Brain pericyte (primary cell): ENCODE measurements around the gene BLVRA.
"Not testable (repeated sequence)": the region's sequence is repeated elsewhere in the genome, so short reads cannot be mapped to it uniquely, and the experiment has no call there.

ENCODE experiments used
- DNase-seq: peaks from one replicate; pipeline ENCODE4 v3.0.0-alpha.2; 2012; ENCODE audit warnings: low read depth, low spot score

Gene BLVRA

DNA sequence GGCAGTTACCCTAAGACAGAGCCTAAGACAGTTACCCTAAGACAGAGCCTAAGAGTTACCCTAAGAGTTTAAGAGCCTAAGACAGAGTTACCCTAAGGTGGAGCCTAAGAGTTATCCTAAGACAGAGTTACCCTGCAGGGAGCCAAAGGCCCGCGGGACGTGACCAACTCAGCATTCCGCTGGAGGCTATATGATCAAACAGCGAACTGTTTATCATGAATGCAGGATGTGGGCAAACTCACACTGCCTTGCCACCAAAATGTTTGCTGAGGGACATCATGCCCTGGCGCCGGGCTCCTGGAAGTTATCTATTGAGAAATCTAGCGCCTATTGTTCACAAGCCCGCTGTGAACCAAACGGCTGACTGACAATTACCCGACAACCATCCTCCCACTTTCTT is 49.9 kb downstream of the BLVRA start:
- DNase-seq = no peak

DNA sequence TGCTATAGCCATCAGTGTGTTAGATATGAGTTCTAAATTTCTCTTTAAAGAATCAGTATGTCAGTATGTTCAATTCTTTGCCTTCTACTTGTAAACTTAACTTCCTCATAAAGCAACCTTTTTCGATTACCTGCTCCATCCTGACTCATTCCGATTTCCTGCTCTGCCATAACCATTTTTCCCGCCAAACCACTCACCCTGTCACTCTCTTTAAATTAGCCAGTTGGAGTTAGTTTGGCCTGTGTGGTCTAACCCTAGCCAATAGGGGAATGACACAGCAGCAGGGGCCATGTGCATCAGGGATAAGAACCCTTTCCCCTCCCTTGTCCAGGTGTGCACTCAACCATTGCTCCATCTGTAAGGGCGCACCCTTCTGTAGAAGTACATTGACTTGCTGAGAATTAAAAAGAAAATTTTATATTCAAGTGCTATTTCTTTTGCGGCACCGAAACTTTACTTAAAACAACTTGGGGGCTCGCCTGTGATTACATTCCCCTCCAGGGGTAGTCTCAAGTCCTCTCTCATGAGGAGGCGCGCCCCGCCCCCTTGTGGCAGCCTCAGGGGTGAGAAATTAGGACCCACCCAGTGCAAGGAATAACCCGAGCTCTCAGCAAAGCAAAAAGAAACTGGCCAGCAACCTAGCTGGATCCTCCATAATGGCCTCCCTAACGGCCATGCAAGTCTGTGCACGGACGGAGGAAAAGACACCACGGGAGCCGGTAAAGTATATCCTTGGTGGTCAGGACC is 51.9 kb downstream of the BLVRA start:
- DNase-seq = not testable (repeated sequence)

DNA sequence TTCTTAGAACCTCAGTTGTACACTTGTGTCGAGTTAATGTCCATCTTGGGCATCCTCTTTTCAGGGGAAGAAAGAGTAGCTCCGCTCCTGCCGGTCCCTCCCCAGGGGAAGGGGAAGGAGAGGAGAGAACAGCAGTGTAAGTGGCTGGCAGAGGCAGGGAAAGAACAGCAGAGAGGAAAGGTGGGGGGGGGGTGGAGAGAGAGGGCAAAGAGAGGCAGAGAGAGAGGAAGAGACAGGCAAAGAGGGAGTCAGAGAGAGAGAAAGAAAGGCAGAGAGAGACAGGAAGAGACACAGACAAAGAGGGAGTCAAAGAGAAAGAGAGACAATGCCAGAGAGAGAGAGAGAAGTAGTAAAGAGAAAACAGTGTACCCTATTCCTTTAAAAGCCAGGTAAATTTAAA is 56.9 kb downstream of the BLVRA start:
- DNase-seq = no peak

DNA sequence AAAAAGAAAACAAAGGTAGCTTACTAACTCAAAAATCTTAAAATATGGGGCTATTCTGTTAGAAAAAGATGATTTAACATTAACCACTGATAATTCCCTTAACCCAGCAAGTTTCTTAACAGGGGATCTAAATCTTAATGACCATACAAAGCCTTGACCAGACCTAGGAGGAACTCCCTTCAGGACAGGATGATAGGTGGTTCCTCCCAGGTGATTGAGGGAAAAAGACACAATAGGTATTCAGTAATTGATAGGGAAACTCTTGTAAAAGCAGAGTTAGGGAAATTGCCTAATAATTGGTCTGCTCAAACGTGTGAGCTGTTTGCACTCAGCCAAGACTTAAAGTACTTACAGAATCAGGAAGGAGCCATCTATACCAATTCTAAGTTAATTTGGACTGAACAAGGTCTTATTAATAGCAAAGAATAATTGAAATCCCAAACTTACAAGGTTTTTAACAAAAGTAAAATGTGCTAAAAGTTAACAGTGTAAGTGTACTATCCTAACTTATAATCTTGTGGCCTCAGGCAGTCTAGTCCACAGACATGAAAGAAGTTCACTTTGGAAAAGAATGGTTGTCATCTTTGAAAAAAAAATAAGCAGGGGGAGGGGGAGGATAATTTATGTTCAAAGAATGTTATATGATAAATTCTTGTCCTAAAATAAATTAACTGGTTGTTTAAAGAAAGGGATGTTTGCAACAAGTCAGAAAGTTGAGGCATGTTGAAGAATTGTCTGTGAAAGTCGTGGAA is 57.7 kb downstream of the BLVRA start:
- DNase-seq = not testable (repeated sequence)

DNA sequence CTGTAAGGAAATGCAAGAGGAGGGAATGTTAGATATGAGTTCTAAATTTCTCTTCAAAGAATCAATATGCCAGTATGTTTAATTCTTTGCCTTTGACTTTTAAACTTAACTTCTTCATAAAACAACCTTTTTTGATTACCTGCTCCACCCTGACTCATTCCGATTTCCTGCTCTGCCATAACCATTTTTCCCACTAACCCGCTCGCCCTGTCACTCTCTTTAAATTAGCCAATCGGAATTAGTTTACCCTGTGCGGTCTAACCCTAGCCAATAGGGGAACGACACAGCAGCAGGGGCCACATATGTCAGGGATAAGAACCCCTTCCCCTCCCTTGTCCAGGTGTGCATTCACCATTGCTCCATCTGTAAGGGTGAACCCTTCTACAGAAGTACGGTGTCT is 64.9 kb downstream of the BLVRA start:
- DNase-seq = not testable (repeated sequence)

DNA sequence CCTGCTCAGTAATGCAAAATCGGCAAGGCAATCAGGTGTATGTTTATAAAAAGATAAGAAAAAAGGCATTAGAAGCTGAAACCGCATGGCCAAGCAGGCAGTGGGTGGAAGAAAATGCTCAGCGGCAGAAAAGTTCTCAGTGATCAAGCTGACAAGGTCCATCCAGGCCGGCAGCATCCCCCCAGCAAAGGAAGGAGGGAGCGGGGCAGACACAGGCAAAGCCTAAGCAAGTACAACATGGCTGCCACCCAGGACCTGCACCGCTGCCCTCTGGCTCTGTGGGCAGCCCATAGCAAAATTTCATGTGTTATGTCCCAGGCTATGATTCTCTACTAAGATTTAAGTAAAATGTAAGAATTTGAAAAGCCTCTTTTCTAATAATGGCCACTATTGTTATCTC is 65.5 kb downstream of the BLVRA start:
- DNase-seq = no peak

DNA sequence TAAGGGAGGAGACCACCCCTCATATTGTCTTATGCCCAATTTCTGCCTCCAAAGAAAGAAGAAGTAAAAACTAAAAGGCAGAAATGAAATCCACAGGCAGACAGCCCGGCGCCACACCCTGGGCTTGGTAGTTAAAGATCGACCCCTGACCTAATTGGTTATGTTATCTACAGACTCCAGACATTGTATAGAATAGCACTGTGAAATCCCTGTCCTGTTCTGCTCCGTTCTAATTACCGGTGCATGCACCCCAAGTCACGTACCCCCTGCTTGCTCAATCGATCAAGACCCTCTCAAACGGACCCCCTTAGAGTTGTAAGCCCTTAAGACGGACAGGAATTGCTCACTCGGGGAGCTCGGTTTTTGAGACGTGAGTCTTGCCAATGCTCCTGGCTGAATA is 66.0 kb downstream of the BLVRA start:
- DNase-seq = not testable (repeated sequence)

DNA sequence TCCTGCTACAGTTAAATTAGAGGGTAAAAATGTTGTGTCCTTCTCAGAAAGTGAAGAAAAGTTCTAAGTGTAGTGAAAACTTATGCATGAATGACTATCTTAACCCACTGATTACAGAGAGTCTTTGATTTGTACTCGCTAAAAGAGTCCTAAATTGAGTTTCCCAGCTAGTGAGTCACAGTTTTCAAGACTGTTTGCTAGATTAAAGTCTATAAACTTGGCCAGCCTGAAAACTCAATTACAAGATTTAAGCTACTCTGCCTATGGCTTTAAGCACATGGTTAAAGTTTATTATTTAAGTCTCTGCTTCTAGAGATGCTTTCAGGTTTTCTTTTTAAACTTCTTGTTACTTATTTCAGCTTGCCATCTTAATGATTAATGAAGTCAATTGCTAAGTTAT is 66.5 kb downstream of the BLVRA start:
- DNase-seq = no peak

DNA sequence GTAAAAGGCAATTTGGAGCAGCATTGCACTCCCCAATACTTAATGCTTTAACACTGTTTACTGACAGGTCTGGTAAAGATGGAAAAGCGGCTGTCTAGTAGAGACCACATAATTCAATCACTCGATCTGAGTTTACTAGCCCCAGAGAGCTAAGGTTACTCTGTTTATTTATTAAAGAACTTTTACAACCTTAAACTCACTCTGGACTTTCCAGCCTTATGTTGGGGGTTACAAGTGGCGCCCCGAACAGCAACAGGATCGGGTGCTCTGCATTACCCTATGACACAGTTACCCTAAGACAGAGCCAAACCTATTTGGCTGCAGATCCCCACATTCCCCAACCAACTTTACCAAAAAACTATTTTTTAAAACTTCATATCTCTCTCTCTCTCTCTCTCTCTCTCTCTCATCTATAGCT is 66.9 kb downstream of the BLVRA start:
- DNase-seq = no peak

DNA sequence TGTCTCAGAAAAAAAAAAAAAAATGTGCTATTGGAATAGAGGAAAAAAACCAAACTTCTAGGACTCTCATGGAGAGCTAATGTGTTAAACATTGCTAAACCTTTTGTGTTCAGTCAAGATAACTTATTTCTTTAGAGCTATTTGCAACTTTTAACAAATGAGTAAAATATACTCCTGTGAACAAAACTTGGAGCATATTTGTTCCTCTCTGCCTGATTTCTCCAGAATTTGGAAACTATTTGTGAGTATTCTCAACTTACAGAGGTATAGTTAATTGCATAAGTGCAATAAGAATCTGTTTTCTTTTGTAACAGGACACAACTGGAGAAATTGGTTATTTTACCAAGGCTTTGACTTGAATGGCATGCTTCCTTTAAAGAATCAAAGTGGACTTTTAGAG is 72.4 kb downstream of the BLVRA start:
- not testable (repeated sequence) for DNase-seq

DNA sequence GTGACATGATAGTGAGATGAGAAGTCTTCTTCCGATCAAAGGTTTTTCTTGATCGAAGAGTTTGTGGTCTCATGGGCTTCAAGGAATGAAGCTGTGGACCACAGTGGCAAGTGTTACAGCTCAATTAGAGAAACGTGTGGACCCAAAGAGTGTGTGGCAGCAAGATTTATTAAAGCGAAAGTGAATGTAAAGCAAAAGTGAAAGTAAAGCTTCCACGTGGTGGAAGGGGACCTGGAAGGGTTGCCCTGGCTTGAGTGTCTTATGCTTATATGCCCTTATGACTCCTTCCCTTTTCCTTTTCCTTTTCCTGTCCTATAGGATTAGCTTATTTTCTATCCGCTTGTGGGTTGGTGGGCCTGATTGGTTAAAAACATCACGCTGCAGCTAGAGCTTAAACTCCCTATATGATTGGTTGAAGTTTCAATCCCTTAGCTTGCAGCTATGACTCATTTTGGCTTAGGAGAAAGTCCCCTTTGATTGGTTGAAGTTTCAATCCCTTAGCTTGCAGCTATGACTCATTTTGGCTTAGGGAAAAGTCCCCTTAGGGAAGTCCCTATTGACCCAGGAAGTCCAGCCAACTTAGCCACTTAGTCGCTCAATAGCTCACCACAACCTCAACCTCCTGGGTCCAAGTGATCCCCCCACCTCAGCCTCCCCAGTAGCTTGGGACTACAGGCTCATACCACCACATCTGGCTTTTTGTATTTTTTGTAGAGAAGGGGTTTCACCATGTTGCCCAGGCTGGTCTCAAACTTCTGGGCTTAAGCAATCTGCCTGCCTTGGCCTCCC is 76.2 kb downstream of the BLVRA start:
- DNase-seq = no peak

DNA sequence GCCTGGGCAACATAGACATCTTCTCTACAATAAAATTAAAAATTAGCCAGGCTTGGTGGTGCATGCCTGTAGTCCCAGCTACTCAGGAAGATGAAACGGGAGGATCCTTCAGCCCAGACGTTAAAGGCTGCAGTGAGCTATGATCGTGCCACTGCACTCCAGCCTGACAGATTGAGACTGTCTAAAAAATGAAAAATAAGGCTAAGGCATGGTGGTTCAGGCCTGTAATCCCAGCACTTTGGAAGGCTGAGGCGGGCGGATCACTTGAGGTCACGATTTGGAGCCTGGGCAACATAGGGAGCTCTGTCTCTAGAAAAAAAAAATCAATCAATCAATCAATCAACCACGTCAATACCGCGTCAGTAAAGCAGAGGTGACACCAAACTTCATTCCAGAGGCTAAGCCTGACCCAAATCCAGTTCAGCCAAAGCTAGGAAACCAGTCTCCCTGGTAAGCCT is 79.8 kb downstream of the BLVRA start:
- no peak for DNase-seq

DNA sequence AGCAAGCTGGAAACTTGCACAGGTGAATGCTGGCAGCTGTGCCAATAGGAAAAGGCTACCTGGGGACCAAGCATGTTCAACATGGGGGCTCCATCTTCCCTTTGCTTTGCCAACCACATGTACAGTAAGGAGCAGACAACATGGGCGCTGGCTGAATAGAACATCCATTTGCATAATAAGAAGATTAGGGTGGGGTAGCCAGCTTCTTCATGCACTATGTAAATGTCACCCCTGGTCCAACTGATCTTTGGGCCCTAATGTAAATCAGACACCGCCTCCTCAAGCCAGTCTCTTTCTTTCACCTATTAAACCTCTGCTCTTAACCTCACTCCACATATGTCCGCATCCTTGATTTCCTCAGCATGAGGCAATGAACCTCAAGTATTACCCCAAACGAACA is 84.8 kb downstream of the BLVRA start:
- DNase-seq = no peak

DNA sequence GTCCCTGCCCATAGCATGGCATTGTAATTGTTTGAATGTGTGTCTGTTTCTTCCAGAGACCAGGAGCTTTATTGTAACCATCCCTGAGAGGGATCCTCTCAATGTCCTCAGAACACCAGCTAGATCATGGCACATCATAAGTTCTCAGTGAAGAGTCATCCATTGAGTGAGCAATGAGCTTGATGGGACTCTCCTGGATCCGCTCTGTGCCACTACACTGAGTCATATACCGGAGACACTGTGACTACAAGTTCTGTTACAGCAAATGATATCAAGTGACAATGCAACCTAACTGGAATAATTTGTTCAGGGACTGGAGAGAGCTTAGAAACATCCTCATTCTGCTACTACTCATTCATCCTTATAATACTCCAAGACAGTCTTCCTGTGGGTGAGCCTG is 85.8 kb downstream of the BLVRA start:
- DNase-seq = no peak

DNA sequence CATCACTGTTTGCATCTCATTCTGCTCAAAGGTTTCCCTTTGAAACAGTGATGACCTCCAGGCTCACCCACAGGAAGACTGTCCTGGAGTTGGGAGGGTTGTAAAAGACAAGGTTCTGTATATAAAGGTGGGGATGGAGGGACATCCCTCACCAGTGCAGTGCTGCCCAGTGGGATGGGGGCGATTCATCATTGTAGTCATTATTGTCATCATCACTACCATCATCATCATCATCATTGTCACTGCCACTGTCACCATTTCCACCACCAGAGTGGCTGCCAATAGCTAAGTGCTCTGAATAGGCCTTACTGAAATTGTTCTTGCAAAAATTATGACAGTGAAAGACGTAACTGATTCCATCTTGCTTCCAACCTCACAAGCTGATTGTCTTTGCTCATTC is 86.2 kb downstream of the BLVRA start:
- DNase-seq = no peak

DNA sequence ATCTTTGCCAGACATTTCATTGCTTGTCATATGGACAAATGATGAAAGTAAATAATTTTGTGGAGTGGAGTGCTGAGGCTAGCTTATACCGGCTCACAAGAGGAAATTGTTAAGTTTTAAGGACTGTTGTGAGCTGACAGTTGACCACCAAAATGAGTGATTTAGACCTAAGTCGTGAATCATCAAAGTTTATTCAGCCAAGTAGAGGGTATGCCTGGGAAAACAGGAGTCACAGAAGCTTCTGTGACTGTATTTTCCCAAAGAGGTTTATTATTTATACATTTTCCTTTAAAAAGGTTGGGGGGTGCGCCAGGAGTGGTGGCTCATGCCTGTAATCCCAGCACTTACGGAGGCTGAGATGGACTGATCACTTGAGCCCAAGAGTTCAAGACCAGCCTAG is 89.0 kb downstream of the BLVRA start:
- DNase-seq = no peak

DNA sequence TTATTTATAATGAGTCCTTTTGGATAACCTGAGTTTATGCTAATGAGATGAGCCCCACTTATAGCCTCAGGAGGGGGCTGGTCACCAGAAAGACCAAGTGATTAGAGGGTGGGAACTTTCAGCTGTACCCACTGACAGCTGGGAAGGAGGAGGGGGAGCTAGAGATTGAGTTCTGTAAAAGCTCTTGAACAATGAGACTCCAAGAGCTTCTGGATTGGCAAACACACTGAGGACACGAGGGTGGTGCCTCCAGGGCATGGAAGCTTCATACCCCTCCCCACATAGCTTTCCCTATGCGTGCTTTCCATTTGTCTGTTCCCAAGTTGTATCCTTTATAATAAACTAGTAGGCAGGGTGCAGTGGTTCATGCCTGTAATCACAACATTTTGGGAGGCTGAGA is 90.6 kb downstream of the BLVRA start:
- DNase-seq = no peak

DNA sequence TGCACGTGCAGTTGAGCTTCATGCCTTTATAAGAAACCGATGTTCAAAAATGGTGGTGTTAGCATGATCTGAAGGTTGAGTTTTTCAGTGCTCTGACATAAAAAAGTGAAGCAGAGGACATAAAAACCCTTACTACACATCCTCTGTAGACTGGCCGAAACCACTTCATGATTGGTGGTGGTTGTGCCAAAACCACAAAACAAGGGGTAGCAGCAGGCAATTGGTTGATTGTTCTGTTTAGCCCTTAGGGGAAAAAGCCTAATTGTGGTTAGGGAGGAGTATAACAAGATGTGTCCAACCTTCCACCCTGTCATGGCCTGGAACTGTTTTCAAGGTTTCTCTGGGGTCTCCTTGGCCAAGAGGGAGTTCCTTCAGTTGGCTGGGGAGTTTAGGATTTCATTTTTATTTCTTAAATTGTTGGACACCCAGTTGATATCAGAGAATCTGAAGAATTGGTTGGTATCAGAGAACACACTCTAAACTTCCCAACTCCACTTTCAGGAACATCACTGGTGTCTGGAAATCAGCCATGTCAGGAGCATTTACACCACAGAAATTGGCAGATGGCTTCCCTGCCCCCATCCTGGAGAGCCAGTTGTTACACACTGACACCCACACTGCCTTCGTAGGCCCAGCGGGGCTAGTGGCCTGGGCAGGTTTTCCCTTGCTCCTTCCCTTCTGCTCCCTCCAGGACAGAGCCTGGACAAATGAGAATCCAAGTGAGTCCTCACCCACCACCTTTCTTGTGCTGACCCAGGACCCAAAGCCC is 92.1 kb downstream of the BLVRA start:
- no peak for DNase-seq

DNA sequence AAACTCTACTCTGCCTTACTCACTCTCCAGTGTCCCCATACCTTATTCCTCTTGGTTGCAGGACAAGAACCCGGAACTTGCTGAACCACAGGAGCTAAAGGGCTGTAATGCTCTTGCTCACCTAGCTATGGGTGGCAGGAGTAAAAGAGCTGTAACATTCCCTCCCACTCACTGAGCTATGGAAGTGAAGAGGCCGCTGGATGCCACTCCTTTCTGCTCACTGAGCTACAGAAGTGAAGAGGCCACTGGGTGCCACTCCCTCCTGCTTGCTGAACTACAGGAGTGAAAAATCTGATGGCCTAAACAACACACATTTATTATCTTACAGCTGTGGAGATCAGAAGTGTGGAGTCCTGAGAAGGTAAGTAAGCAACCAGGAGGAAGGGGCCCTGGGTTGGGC is 93.3 kb downstream of the BLVRA start:
- no peak for DNase-seq

DNA sequence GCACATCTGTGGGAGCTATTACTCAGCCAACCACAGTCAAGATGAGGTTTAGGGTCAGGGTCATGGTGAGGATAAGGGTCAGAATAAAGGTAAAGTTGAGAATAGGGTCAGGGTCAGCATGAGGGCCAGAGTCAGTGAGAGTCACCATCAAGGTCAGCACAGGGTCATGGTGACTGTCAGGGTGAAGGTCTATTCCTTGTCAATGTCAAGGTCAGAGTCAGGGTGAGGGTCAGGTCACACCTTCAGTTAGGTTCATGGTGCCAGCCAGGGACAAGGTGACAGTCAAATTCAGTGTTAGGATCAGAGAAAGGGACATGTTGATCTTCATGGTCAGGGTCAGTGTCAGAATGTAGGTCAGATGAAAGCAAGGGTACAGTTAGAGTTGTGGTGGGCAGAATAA is 96.7 kb downstream of the BLVRA start:
- DNase-seq = no peak

DNA sequence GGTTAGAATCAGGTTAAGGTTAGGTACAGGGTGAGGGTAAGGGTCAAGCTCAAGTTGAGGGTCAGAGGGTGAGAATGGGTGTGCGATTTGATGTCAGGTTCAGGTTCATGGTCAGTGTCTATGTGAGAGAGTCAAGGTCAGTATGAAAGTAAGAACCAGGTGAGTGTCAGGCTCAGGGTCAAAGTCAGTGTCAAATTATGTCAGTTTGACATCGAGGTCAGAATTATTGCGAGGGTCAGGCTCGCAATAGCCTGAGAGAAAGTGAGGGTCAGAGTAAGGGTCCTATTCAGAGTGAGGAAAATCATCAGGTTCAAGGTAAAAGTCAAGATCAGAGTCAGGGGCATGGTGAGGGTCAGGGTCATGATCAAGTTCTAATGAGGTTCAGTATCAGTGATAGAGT is 97.8 kb downstream of the BLVRA start:
- DNase-seq = no peak
